NCI-H226 (cell line): Measurements from ENCODE around the gene PCOLCE2.
"Not testable (repeated sequence)": the region's sequence is repeated elsewhere in the genome, so short reads cannot be mapped to it uniquely, and the experiment has no call there.

Experiments used
- DNase-seq: peaks from one replicate; pipeline ENCODE4 v3.0.0-alpha.2; 2015

Gene PCOLCE2

GRCh38 chr3:142898346-142899213 lies 9.7 kb upstream of the PCOLCE2 start:
- no peak for DNase-seq

GRCh38 chr3:142897807-142898206 lies 8.9 kb upstream of the PCOLCE2 start:
- DNase-seq = no peak

DNA sequence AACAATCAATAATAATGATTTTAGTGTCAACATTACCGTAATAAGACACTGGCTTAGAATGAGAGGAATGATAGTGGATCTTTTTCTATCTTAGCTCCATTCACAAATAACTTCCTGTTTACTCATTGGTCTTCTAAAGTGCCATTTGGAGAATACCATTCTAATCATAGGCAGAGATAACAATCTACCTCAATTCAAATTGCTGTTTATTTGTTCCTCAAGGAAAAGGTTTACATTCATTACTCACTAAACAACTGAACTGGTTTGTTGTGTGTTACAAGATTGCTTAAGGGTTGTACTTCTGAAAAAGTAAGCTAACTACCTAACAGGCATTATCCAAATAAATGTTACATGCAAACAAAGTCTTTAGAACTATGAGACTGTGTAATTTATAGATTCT lies 8.1 kb upstream of the PCOLCE2 start:
- DNase-seq = no peak

GRCh38 chr3:142896201-142896755 lies 7.4 kb upstream of the PCOLCE2 start:
- DNase-seq = peak; percentile 68

DNA sequence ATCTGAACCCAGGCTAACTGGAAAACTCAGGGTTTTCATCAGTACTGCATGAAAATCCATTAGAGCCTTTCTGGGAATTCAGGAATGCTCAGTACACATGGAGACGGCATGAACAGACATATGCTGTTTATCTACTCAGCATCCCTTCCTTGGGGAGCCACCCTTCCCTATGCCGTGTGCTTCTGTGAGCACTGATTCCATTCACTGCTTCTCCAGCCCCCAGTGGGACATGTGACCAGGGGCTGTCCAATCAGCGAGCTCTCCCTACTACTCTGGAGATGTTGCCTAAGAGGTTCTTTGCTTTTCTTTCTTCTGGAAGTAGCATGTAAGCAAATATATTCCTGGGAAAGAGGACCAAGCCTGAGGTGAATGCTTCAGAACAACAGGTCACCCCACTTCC lies 5.6 kb upstream of the PCOLCE2 start:
- DNase-seq = no peak

- DNase-seq = no peak
These were observed 3.8 kb upstream of the PCOLCE2 start for GRCh38 chr3:142892714-142893113.

- no peak for DNase-seq
These were observed 1.7 kb upstream of the PCOLCE2 start for GRCh38 chr3:142890592-142890991.

- no peak for DNase-seq
These were observed 530 bp upstream of the PCOLCE2 start for GRCh38 chr3:142889212-142890014.

DNA sequence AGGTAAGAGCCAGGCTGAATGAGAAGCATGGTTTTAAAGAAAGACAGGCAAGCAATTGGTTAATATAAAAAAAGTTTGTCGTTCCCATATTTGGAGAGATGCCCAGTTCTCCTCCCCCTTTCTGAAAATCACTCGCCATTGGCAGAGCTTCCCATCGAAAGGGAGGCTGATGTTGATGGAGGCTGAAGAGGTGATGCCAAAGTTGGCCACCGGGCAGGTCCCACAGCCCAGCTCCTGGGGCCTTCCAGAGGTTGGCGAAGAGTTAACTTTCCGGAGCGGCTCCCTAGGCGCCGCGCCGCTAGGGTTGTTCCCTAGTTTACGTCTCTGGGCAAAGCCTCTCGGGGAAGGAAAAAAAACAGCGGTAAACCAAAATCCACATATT lies 793 bp downstream of the PCOLCE2 start:
- peak; percentile 31 for DNase-seq

GRCh38 chr3:142886940-142887339 lies 1.9 kb downstream of the PCOLCE2 start:
- peak; percentile 55 for DNase-seq

- DNase-seq = no peak
These were observed 2.9 kb downstream of the PCOLCE2 start for GRCh38 chr3:142886021-142886420.

- no peak for DNase-seq
These were observed 4.4 kb downstream of the PCOLCE2 start for GRCh38 chr3:142884531-142884930.

DNA sequence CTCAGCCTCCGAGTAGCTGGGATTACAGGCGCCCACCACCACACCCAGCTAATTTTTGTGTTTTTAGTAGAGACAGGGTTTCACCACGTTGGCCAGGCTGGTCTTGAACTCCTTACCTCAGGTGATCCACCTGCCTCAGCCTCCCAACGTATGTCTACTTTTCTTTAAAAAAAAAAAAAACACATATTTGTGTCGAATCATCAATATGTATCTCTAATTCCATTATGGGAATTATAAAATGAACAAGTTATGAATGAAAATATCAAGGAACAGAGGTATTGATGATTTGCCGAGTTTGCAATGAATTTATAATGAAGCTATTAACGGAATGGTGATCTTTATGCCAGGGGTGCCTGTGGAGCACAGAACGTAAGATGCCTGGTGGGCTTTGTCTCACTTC lies 5.3 kb downstream of the PCOLCE2 start:
- DNase-seq = not testable (repeated sequence)

- DNase-seq = no peak
These were observed 7.2 kb downstream of the PCOLCE2 start for GRCh38 chr3:142881445-142882224.

GRCh38 chr3:142878649-142879300 lies 10.1 kb downstream of the PCOLCE2 start:
- no peak for DNase-seq

DNA sequence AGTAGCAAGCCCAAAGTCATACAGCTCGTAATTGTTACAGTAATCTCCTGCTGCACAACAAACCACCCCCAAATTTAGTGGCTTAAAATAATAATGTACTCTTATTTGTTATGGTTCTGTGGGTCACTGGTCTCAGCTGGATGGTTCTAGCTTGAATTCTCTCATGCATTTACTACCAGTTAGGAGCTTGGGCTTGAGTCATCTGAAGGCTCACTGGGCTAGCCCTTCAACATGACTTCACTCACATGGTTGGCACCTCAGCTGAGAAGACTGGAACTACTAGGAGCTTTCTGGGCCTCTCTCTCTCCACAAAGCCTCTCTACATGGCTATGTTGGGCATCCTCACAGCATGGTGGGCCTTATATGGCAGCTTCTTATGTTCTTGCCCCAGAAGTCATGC lies 12.5 kb downstream of the PCOLCE2 start:
- DNase-seq = no peak

GRCh38 chr3:142875583-142876207 lies 13.2 kb downstream of the PCOLCE2 start:
- no peak for DNase-seq

DNA sequence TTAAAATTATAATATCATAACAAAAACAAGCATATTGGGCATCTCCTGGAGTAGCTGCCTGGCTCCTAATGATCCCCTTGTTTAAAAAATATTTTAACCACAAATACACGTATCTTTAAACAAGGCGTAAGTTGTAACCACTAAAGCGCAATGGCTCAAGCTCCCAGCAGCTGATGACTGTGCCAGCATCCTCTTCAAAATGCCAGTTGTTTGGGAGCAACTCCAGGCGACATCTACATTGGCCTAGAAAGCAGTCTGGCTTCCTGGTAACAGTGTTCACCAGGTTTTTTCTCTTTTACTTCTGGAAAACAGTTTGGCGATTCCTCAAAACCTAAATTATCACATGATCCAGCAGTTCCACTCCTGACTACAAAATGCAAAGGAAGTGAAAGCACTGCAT lies 13.8 kb downstream of the PCOLCE2 start:
- no peak for DNase-seq

DNA sequence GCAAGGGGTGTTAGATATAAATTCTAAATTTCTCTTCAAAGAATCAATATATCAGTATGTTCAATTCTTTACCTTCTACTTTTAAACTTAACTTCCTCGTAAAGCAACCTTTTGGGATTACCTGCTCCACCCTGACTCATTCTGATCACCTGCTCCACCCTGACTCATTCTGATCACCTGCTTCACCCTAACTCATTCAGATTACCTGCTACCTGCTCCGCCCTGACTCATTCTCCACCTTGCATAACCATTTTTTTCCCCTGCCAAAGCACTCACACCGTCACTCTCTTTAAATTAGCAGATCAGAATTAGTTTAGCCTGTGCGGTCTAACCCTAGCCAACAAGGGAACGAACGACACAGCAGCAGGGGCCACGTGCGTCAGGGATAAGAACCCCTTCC lies 20.5 kb downstream of the PCOLCE2 start:
- not testable (repeated sequence) for DNase-seq

GRCh38 chr3:142866841-142867631 lies 21.8 kb downstream of the PCOLCE2 start:
- DNase-seq = peak; percentile 24
